WTC11 (cell line): ENCODE results near the gene CDK11B.
"Not testable (repeated sequence)": the region's sequence is repeated elsewhere in the genome, so short reads cannot be mapped to it uniquely, and the experiment has no call there.

ENCODE experiments used
- CTCF ChIP-seq: fragments of 200-600 bp; IDR thresholded peaks from 2 replicates; pipeline ENCODE4 v1.8.0; 2022; ENCODE audit warnings: antibody characterized with exemption
- FOXJ3 ChIP-seq: sonication (generic); formaldehyde crosslinking; IDR thresholded peaks from 2 replicates; pipeline ENCODE4 v1.9.0; 2021; ENCODE audit warnings: missing genetic modification reagents, mild to moderate bottlenecking, borderline replicate concordance
- FOXP4 ChIP-seq: sonication (generic); formaldehyde crosslinking; IDR thresholded peaks from 2 replicates; pipeline ENCODE4 v1.8.0; 2022; ENCODE audit warnings: mild to moderate bottlenecking, missing genetic modification reagents
- NFE2L1 ChIP-seq: sonication (generic); formaldehyde crosslinking; IDR thresholded peaks from 2 replicates; pipeline ENCODE4 v1.8.1; 2023; ENCODE audit warnings: missing genetic modification reagents
- NR1H2 ChIP-seq: sonication (generic); formaldehyde crosslinking; IDR thresholded peaks from 2 replicates; pipeline ENCODE4 v1.9.0; 2021; ENCODE audit warnings: mild to moderate bottlenecking, moderate library complexity, missing genetic modification reagents
- TF ChIP-seq, protein P1 (sequence below): sonication (generic); formaldehyde crosslinking; IDR thresholded peaks from 2 replicates; pipeline ENCODE4 v1.8.0; 2022; ENCODE audit warnings: mild to moderate bottlenecking, missing genetic modification reagents
- TF ChIP-seq, protein P2 (sequence below): sonication (generic); formaldehyde crosslinking; conservative IDR thresholded peaks from 2 replicates; pipeline ENCODE4 v1.8.1; 2023; ENCODE audit warnings: mild to moderate bottlenecking, low read depth, missing genetic modification reagents, moderate library complexity

- not testable (repeated sequence) for TF ChIP-seq CTCF; NFE2L1; NR1H2 (CRISPR knock-in tag); FOXJ3; FOXP4 (CRISPR knock-in tag)
- TF ChIP-seq, protein P1, sequence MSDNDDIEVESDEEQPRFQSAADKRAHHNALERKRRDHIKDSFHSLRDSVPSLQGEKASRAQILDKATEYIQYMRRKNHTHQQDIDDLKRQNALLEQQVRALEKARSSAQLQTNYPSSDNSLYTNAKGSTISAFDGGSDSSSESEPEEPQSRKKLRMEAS = not testable (repeated sequence)
- TF ChIP-seq, protein P2, sequence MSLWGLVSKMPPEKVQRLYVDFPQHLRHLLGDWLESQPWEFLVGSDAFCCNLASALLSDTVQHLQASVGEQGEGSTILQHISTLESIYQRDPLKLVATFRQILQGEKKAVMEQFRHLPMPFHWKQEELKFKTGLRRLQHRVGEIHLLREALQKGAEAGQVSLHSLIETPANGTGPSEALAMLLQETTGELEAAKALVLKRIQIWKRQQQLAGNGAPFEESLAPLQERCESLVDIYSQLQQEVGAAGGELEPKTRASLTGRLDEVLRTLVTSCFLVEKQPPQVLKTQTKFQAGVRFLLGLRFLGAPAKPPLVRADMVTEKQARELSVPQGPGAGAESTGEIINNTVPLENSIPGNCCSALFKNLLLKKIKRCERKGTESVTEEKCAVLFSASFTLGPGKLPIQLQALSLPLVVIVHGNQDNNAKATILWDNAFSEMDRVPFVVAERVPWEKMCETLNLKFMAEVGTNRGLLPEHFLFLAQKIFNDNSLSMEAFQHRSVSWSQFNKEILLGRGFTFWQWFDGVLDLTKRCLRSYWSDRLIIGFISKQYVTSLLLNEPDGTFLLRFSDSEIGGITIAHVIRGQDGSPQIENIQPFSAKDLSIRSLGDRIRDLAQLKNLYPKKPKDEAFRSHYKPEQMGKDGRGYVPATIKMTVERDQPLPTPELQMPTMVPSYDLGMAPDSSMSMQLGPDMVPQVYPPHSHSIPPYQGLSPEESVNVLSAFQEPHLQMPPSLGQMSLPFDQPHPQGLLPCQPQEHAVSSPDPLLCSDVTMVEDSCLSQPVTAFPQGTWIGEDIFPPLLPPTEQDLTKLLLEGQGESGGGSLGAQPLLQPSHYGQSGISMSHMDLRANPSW (CRISPR knock-in tag) = not testable (repeated sequence)
Observed at GRCh38 chr1:1647567-1648241, 11.1 kb downstream of the CDK11B start.
